HepG2 (cell line): ENCODE measurements around the gene PRR35. TPM values are rescaled to one million over a fixed set of nuclear protein-coding genes. Genes with fewer than 3 reads are reported as not detected.

Source experiments
- CHD2 ChIP-seq: IDR thresholded peaks from 2 replicates; pipeline ENCODE4 v1.6.1; 2011; ENCODE audit warnings: low read depth, low read length, improper control_type of control experiment
- GTF2F1 ChIP-seq: fragments of 150-350 bp; IDR thresholded peaks from 2 replicates; pipeline ENCODE4 v1.6.1; 2014; ENCODE audit warnings: low read length
- HOXA5 ChIP-seq: sonication (generic); formaldehyde crosslinking; IDR thresholded peaks from 2 replicates; pipeline ENCODE4 v1.4.0; 2020; ENCODE audit warnings: missing genetic modification reagents
- IRF2 ChIP-seq: IDR thresholded peaks from 2 replicates; pipeline ENCODE4 v1.6.1; 2018; ENCODE audit warnings: missing genetic modification reagents, missing compliant biosample characterization
- KDM5A ChIP-seq: fragments of 200-600 bp; sonication (generic); IDR thresholded peaks from 2 replicates; pipeline ENCODE4 v1.7.0; 2018; ENCODE audit warnings: antibody characterized with exemption, mild to moderate bottlenecking, low read length, borderline replicate concordance
- KDM5B ChIP-seq: sonication (generic); formaldehyde crosslinking; IDR thresholded peaks from 2 replicates; pipeline ENCODE4 v1.4.0; 2020; ENCODE audit warnings: missing genetic modification reagents, mild to moderate bottlenecking, borderline replicate concordance
- SP2 ChIP-seq: sonication (generic); formaldehyde crosslinking; IDR thresholded peaks from 2 replicates; pipeline ENCODE4 v1.5.1; 2020; ENCODE audit warnings: mild to moderate bottlenecking, missing genetic modification reagents
- SP4 ChIP-seq: sonication (generic); formaldehyde crosslinking; IDR thresholded peaks from 2 replicates; pipeline ENCODE4 v1.8.1; 2023; ENCODE audit warnings: mild to moderate bottlenecking, missing genetic modification reagents
- ZFP36L1 ChIP-seq: sonication (generic); formaldehyde crosslinking; IDR thresholded peaks from 2 replicates; pipeline ENCODE4 v1.8.0; 2022; ENCODE audit warnings: mild to moderate bottlenecking, missing genetic modification reagents, moderate library complexity
- ZNF121 ChIP-seq: sonication (generic); formaldehyde crosslinking; IDR thresholded peaks from 2 replicates; pipeline ENCODE4 v1.5.0; 2020; ENCODE audit warnings: mild to moderate bottlenecking, missing genetic modification reagents
- ZNF160 ChIP-seq: sonication (generic); formaldehyde crosslinking; IDR thresholded peaks from 2 replicates; pipeline ENCODE4 v1.8.0; 2022; ENCODE audit warnings: mild to moderate bottlenecking, inconsistent platforms, missing genetic modification reagents
- ZNF235 ChIP-seq: sonication (generic); formaldehyde crosslinking; IDR thresholded peaks from 2 replicates; pipeline ENCODE4 v1.8.1; 2023; ENCODE audit warnings: mild to moderate bottlenecking, missing genetic modification reagents, borderline replicate concordance
- ZNF333 ChIP-seq: sonication (generic); formaldehyde crosslinking; IDR thresholded peaks from 2 replicates; pipeline ENCODE4 v1.4.0; 2020; ENCODE audit warnings: mild to moderate bottlenecking, missing genetic modification reagents, borderline replicate concordance
- ZNF34 ChIP-seq: sonication (generic); formaldehyde crosslinking; IDR thresholded peaks from 2 replicates; pipeline ENCODE4 v1.4.0; 2020; ENCODE audit warnings: mild to moderate bottlenecking, missing genetic modification reagents, borderline replicate concordance
- ZNF670 ChIP-seq: sonication (generic); formaldehyde crosslinking; IDR thresholded peaks from 2 replicates; pipeline ENCODE4 v1.8.0; 2022; ENCODE audit warnings: mild to moderate bottlenecking, missing genetic modification reagents, borderline replicate concordance
- ZNF724P ChIP-seq: sonication (generic); formaldehyde crosslinking; IDR thresholded peaks from 2 replicates; pipeline ENCODE4 v1.8.0; 2022; ENCODE audit warnings: missing genetic modification reagents, borderline replicate concordance
- ZNF775 ChIP-seq: sonication (generic); formaldehyde crosslinking; IDR thresholded peaks from 2 replicates; pipeline ENCODE4 v1.4.0; 2020; ENCODE audit warnings: missing genetic modification reagents, mild to moderate bottlenecking, moderate library complexity, borderline replicate concordance
- polyA plus RNA-seq, 8 experiments: library from polyadenylated mRNA; depleted of rRNA in 3 of 8; stranded (reverse) in 7 of 8; unstranded in 1 of 8; fragments of >200 nt; fragmentation: Illumina TruSeq in 4 of 8; extraction: Trizol in 4 of 8; gene quantifications; 2 replicates each; pipeline versions ENCODE4 v1.2.1 to v1.2.3, GENCODE V29; 2011 to 2016; ENCODE audit warnings: low read depth in 4 of 8, missing spikeins in 1 of 8, mixed read lengths in 1 of 8; ENCODE audit not compliant: insufficient read depth in 1 of 8
- total RNA-seq, 5 experiments: library from RNA; depleted of rRNA; stranded (reverse); fragments of >200 nt; fragmentation: Illumina TruSeq; extraction: Trizol; gene quantifications; 2 replicates each; pipeline ENCODE4 v1.2.3, GENCODE V29; 2016; ENCODE audit warnings: low read depth in 1 of 5
- TF ChIP-seq, protein P1 (sequence below): sonication (generic); formaldehyde crosslinking; IDR thresholded peaks from 2 replicates; pipeline ENCODE4 v1.5.0; 2020; ENCODE audit warnings: mild to moderate bottlenecking, missing genetic modification reagents, borderline replicate concordance
- TF ChIP-seq, protein P2 (sequence below): sonication (generic); formaldehyde crosslinking; IDR thresholded peaks from 2 replicates; pipeline ENCODE4 v1.4.0; 2020; ENCODE audit warnings: missing genetic modification reagents, borderline replicate concordance
- TF ChIP-seq, protein P3 (sequence below): IDR thresholded peaks from 2 replicates; pipeline ENCODE4 v1.6.1; 2016; ENCODE audit warnings: missing genetic modification reagents, missing compliant biosample characterization
- TF ChIP-seq, protein P4 (sequence below): IDR thresholded peaks from 2 replicates; pipeline ENCODE4 v1.6.1; 2016; ENCODE audit warnings: mild to moderate bottlenecking

PRR35 gene
- total and polyA plus RNA-seq, 2 of the 13 experiments (the other 11 are each of a cell fraction or from before 2014, with no cell fraction given) = 0.07 to 0.16 TPM

DNA sequence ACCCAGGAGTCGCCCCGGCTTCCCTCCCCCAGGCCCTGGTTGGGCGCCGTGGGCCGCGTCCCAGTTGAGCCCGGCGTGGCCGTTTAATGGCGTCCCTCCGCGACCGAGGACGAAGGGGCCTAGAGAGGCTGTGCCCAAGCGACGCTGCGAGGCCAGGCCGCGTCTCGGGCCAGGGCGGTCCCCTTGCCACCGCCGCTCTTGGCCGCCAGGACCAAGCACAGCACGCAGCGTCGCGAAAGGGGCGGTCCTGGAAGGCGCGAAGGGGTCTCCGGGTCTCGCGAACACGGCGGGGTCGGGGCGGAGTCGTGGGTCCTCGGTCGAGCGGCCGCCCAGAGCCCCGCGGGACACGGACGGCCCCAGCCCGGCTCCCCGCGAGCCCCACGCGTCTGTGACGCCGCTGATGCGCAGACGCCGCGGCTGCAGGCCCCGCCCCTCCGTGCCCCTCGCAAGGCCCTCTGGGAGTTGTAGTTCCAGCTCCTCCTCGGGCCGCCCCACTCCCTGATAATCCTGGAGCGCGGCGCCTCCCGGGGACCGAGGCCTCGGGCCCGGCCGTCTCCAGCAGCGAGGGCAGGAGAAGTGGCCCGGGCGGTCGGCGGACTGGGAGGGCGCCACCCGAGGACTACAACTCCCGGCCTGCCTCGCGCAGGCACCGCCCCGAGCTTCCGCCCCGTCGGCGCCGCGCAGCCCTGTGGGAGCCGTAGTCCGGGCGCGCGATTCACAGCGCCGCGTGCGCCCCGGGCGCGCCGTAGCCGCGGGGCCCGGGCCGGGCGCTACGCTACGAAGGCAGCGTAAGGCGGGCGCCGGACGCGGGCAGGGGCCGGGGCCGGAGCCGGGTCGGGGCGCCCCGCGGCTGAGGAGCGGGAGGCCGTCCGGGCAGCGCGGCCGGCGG, 32.9 kb upstream of the PRR35 start, which contains the start of gene CAPN15 (continued):
- TF ChIP-seq HOXA5 (CRISPR knock-in tag) (peak; percentile 83), SP4 (CRISPR knock-in tag) (peak; percentile 96), ZNF160 (CRISPR knock-in tag) (peak; percentile 50; the same call in 1 of the 2 replicates), SP2 (peak; percentile 49; the same call in 1 of the 2 replicates), GTF2F1 (no peak), ZFP36L1 (0 out of 2 replicates have a peak, but pooled peaks have one; percentile 6), ZNF333 (peak; percentile 82; the same call in 1 of the 2 replicates), ZNF235 (CRISPR knock-in tag) (no peak), ZNF775 (CRISPR knock-in tag) (no peak), CHD2 (peak; percentile 73), ZNF121 (peak; percentile 34; the same call in 1 of the 2 replicates), ZNF34 (CRISPR knock-in tag) (no peak), KDM5B (CRISPR knock-in tag) (peak; percentile 92; the same call in 1 of the 2 replicates), KDM5A (peak; percentile 31; the same call in 1 of the 2 replicates), IRF2 (peak; percentile 46; the same call in 1 of the 2 replicates), ZNF724P (CRISPR knock-in tag) (0 out of 2 replicates have a peak, but pooled peaks have one; percentile 20), ZNF670 (CRISPR knock-in tag) (no peak; the same call in 1 of the 2 replicates)
- TF ChIP-seq, protein P1, sequence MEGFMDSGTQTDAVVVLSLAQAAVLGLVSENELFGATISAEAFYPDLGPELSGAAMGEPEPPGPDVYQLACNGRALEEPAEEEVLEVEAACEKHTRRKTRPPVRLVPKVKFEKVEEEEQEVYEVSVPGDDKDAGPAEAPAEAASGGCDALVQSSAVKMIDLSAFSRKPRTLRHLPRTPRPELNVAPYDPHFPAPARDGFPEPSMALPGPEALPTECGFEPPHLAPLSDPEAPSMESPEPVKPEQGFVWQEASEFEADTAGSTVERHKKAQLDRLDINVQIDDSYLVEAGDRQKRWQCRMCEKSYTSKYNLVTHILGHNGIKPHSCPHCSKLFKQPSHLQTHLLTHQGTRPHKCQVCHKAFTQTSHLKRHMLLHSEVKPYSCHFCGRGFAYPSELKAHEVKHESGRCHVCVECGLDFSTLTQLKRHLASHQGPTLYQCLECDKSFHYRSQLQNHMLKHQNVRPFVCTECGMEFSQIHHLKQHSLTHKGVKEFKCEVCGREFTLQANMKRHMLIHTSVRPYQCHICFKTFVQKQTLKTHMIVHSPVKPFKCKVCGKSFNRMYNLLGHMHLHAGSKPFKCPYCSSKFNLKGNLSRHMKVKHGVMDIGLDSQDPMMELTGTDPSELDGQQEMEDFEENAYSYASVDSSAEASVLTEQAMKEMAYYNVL (CRISPR knock-in tag) = peak; percentile 71; the same call in 1 of the 2 replicates
- TF ChIP-seq, protein P2, sequence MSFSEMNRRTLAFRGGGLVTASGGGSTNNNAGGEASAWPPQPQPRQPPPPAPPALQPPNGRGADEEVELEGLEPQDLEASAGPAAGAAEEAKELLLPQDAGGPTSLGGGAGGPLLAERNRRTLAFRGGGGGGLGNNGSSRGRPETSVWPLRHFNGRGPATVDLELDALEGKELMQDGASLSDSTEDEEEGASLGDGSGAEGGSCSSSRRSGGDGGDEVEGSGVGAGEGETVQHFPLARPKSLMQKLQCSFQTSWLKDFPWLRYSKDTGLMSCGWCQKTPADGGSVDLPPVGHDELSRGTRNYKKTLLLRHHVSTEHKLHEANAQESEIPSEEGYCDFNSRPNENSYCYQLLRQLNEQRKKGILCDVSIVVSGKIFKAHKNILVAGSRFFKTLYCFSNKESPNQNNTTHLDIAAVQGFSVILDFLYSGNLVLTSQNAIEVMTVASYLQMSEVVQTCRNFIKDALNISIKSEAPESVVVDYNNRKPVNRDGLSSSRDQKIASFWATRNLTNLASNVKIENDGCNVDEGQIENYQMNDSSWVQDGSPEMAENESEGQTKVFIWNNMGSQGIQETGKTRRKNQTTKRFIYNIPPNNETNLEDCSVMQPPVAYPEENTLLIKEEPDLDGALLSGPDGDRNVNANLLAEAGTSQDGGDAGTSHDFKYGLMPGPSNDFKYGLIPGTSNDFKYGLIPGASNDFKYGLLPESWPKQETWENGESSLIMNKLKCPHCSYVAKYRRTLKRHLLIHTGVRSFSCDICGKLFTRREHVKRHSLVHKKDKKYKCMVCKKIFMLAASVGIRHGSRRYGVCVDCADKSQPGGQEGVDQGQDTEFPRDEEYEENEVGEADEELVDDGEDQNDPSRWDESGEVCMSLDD = peak; percentile 50; the same call in 1 of the 2 replicates
- TF ChIP-seq, protein P3, sequence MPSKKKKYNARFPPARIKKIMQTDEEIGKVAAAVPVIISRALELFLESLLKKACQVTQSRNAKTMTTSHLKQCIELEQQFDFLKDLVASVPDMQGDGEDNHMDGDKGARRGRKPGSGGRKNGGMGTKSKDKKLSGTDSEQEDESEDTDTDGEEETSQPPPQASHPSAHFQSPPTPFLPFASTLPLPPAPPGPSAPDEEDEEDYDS (CRISPR knock-in tag) = peak; percentile 52; the same call in 1 of the 2 replicates
- TF ChIP-seq, protein P4, sequence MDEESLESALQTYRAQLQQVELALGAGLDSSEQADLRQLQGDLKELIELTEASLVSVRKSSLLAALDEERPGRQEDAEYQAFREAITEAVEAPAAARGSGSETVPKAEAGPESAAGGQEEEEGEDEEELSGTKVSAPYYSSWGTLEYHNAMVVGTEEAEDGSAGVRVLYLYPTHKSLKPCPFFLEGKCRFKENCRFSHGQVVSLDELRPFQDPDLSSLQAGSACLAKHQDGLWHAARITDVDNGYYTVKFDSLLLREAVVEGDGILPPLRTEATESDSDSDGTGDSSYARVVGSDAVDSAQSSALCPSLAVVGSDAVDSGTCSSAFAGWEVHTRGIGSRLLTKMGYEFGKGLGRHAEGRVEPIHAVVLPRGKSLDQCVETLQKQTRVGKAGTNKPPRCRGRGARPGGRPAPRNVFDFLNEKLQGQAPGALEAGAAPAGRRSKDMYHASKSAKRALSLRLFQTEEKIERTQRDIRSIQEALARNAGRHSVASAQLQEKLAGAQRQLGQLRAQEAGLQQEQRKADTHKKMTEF (CRISPR knock-in tag) = peak; percentile 65; the same call in 1 of the 2 replicates
